Fibroblast of lung (primary cell): ENCODE results near the gene RB1. TPM values are rescaled to one million over a fixed set of nuclear protein-coding genes. Genes with fewer than 3 reads are reported as not detected.

ENCODE experiments used
- DNase-seq, 2 donors: peaks; one replicate each; pipeline versions ENCODE4 v3.0.0 to v3.0.0-alpha.2; 2010; ENCODE audit warnings: low read depth in 2 of 2
- H2AFZ ChIP-seq: 2 replicates; pipeline ENCODE4 v1.5.1; 2012; ENCODE audit warnings: low read length, control low read depth, inconsistent platforms
- H3K27ac ChIP-seq: 2 replicates; pipeline ENCODE4 v1.5.1; 2011; ENCODE audit warnings: low read length, control low read depth; ENCODE audit not compliant: insufficient read depth
- H3K27me3 ChIP-seq: 2 replicates; pipeline ENCODE4 v1.5.1; 2011; ENCODE audit warnings: mild to moderate bottlenecking, low read length; ENCODE audit not compliant: control insufficient read depth, insufficient read depth
- H3K36me3 ChIP-seq: 2 replicates; pipeline ENCODE4 v1.5.1; 2011; ENCODE audit warnings: low read length; ENCODE audit not compliant: control insufficient read depth, insufficient read depth
- H3K4me1 ChIP-seq: 2 replicates; pipeline ENCODE4 v1.5.1; 2011; ENCODE audit warnings: low read length; ENCODE audit not compliant: control insufficient read depth, insufficient read depth; ENCODE audit errors: extremely low read depth
- H3K4me2 ChIP-seq: 2 replicates; pipeline ENCODE4 v1.5.1; 2011; ENCODE audit warnings: low read length, control low read depth; ENCODE audit not compliant: insufficient read depth; ENCODE audit errors: extremely low read depth
- H3K4me3 ChIP-seq, 4 experiments: fragments of 200-600 bp in 1 of 4; sonication (generic) in 1 of 4; replicated peaks in 1 of 4; 2 replicates each; pipeline ENCODE4 v1.5.1; 2011 to 2016; ENCODE audit warnings: low read length in 4 of 4, low read depth in 3 of 4, mild to moderate bottlenecking in 3 of 4, control low read depth in 2 of 4, inconsistent platforms in 1 of 4, mixed read lengths in 1 of 4; ENCODE audit not compliant: insufficient read depth in 1 of 4; ENCODE audit errors: control extremely low read depth in 1 of 4
- H3K79me2 ChIP-seq: 2 replicates; pipeline ENCODE4 v1.5.1; 2012; ENCODE audit warnings: mild to moderate bottlenecking, low read length, inconsistent platforms; ENCODE audit not compliant: control insufficient read depth, insufficient read depth
- H3K9ac ChIP-seq: 2 replicates; pipeline ENCODE4 v1.5.1; 2011; ENCODE audit warnings: mild to moderate bottlenecking, low read length, control low read depth; ENCODE audit not compliant: insufficient read depth
- H3K9me3 ChIP-seq: 2 replicates; pipeline ENCODE4 v1.5.1; 2012; ENCODE audit warnings: low read depth, low read length; ENCODE audit not compliant: control insufficient read depth, insufficient read depth
- H4K20me1 ChIP-seq: 2 replicates; pipeline ENCODE4 v1.5.1; 2011; ENCODE audit warnings: low read length; ENCODE audit not compliant: control insufficient read depth, insufficient read depth; ENCODE audit errors: extremely low read depth
- EZH2 ChIP-seq: IDR thresholded peaks from 2 replicates; pipeline ENCODE4 v1.5.1; 2012; ENCODE audit warnings: low read length, control low read depth, mild to moderate bottlenecking; ENCODE audit errors: missing control alignments
- polyA plus RNA-seq, 2 donors: library from polyadenylated mRNA; depleted of rRNA in 1 of 2; stranded (reverse) in 1 of 2; unstranded in 1 of 2; fragments of >200 nt; gene quantifications; 2 replicates each; pipeline ENCODE4 v1.2.1, GENCODE V29; 2011 to 2012; ENCODE audit warnings: missing spikeins in 1 of 2
- total RNA-seq: library from RNA; depleted of rRNA; stranded (reverse); fragments of >200 nt; gene quantifications from 2 replicates; pipeline ENCODE4 v1.2.1, GENCODE V29; 2014
- TF ChIP-seq, protein P1 (sequence below), 2 donors: IDR thresholded peaks in 1 of 2; conservative IDR thresholded peaks in 1 of 2; 1 replicate in 1 of 2; 2 replicates in 1 of 2; pipeline ENCODE4 v1.5.1; 2011 to 2012; ENCODE audit warnings: low read length in 2 of 2, control low read depth in 1 of 2, inconsistent platforms in 1 of 2, low read depth in 1 of 2, mild to moderate bottlenecking in 1 of 2

Gene RB1
- total and polyA plus RNA-seq, 2 donors (not counting 1 experiment from before 2014, with no cell fraction given): 31.9 to 39.7 TPM

DNA sequence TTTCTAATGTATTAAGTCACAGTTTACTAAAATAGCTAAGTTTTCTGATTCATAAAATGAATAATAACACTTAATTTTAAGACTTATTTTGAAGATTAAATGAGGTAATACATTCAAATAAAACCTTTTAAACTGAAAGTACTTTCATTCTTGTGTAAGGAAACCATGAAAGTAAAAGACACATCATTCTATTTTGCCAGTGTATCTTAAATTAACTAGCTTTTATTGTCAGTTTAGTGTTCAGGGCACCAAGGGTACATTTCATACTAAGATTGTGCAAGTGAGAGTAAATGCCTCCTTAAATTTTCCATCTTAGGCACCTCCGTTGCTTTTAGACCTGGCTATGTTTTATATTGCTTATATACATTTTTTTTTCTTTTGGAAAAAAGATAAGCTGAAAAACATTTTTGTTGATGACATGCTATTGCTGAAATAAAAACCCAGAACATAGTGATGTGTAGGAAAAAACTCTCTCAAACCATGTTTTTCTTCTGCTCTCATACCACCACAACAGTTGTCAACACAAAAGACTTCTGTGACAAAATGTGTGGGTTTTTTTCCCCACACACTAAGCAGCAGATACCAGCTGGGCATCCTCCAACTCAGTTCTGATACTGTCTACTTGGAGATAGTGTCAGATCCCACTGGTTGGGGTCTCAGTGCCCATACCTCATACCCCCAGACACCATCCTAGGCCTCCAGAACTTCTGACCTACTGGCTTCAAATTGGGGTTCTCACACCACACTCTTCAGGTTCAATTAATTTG, 140.1 kb downstream of the RB1 start:
- H2AFZ ChIP-seq: no peak overlapping the region
- H4K20me1 ChIP-seq: no peaks in the 10 kb centered on the region
- H3K27me3 ChIP-seq: no peaks in the 10 kb centered on the region
- TF ChIP-seq, protein P1, sequence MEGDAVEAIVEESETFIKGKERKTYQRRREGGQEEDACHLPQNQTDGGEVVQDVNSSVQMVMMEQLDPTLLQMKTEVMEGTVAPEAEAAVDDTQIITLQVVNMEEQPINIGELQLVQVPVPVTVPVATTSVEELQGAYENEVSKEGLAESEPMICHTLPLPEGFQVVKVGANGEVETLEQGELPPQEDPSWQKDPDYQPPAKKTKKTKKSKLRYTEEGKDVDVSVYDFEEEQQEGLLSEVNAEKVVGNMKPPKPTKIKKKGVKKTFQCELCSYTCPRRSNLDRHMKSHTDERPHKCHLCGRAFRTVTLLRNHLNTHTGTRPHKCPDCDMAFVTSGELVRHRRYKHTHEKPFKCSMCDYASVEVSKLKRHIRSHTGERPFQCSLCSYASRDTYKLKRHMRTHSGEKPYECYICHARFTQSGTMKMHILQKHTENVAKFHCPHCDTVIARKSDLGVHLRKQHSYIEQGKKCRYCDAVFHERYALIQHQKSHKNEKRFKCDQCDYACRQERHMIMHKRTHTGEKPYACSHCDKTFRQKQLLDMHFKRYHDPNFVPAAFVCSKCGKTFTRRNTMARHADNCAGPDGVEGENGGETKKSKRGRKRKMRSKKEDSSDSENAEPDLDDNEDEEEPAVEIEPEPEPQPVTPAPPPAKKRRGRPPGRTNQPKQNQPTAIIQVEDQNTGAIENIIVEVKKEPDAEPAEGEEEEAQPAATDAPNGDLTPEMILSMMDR (conservative IDR thresholded peaks at IDR 0.05 in 1 of 2, IDR thresholded peaks at IDR 0.05 in 1 of 2; ENCODE audit: low read depth in 1 of 2, low read length in 2 of 2): no peak
- no peak for TF ChIP-seq EZH2
- H3K4me1 ChIP-seq: peaks cover 4% of the 10 kb centered on the region
- no peak for DNase-seq
- H3K79me2 ChIP-seq: no peaks in the 10 kb centered on the region
- no peak overlapping the region for H3K4me3 ChIP-seq
- no peak overlapping the region for H3K9ac ChIP-seq
- no peaks in the 10 kb centered on the region for H3K36me3 ChIP-seq
- H3K9me3 ChIP-seq: no peaks in the 10 kb centered on the region
- H3K27ac ChIP-seq: no peak overlapping the region
- H3K4me2 ChIP-seq: no peak overlapping the region

DNA sequence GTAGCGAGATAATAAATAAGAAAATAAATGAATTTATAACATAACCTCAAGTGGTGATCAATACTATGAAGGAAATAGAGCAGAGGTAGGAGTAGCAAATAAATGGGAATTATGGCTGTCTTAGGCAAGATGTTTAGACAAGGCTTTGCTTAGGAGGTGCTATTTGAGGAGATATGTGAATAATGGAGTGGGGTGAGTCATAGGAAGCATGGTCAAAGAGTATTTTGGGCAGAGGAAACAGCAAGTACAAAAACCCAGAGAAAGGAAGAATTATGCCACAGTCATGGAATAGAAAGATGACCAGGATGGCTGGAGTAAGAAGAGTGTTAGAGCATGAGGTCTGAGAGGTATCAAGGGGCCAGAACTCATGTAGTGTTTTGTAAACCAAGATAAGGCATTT, 142.9 kb downstream of the RB1 start:
- no peak overlapping the region for H3K4me3 ChIP-seq
- TF ChIP-seq, protein P1 (conservative IDR thresholded peaks at IDR 0.05 in 1 of 2, IDR thresholded peaks at IDR 0.05 in 1 of 2; ENCODE audit: low read depth in 1 of 2, low read length in 2 of 2): no peak
- TF ChIP-seq EZH2: no peak
- no peak overlapping the region for H3K4me2 ChIP-seq
- H3K9me3 ChIP-seq: no peaks in the 10 kb centered on the region
- no peak overlapping the region for H3K27ac ChIP-seq
- H3K4me1 ChIP-seq: peaks cover 4% of the 10 kb centered on the region
- no peaks in the 10 kb centered on the region for H3K36me3 ChIP-seq
- no peaks in the 10 kb centered on the region for H4K20me1 ChIP-seq
- H3K9ac ChIP-seq: no peak overlapping the region
- H3K27me3 ChIP-seq: no peaks in the 10 kb centered on the region
- H2AFZ ChIP-seq: no peak overlapping the region
- H3K79me2 ChIP-seq: peaks cover 2% of the 10 kb centered on the region
- peak; percentile 80 to 82 for DNase-seq

DNA sequence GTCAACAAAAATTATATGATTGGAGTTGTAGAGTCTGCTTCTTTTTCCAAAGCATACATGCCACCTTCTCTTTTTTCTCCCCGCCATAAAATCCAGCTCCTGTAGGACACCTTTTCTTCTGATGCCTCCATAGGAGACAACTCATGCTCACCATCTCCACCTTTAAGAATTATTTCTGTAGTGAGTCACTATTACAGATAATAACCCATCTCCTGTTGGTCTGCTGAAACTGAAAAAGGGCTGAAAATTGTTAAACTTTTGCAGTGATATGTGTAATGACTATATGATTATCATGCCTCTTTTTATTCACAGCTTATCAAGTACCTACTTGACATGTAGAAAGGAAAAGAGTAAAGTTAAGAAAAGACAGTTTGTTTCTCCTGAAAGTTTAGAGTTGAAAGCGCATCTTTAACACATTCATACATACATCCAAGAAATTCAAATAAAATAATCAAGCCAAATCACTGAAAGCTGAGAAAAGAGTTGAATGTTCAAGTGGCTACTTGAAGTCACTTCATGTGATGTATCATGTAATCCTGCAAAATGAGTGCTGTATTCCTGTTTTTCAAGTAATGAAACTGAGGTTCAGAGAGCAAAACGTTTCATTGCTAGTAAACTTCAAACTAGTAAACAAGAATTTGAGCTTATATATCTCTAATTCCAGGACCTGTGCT, 144.9 kb downstream of the RB1 start:
- no peaks in the 10 kb centered on the region for H3K36me3 ChIP-seq
- no peaks in the 10 kb centered on the region for H3K9me3 ChIP-seq
- peak overlapping the region; percentile 60 for H3K4me2 ChIP-seq
- H3K4me3 ChIP-seq: no peak overlapping the region
- H3K27me3 ChIP-seq: no peaks in the 10 kb centered on the region
- H3K9ac ChIP-seq: no peak overlapping the region
- peaks cover 4% of the 10 kb centered on the region for H3K4me1 ChIP-seq
- peak in 1 of 2 donors; percentile 25 for DNase-seq
- H4K20me1 ChIP-seq: no peaks in the 10 kb centered on the region
- no peak for TF ChIP-seq EZH2
- TF ChIP-seq, protein P1 (conservative IDR thresholded peaks at IDR 0.05 in 1 of 2, IDR thresholded peaks at IDR 0.05 in 1 of 2; ENCODE audit: low read depth in 1 of 2, low read length in 2 of 2): no peak
- H3K79me2 ChIP-seq: peaks cover 2% of the 10 kb centered on the region
- H3K27ac ChIP-seq: no peak overlapping the region
- no peak overlapping the region for H2AFZ ChIP-seq
